PC-3 (cell line): ENCODE results near the gene RALGPS1. TPM values are rescaled to one million over a fixed set of nuclear protein-coding genes. Genes with fewer than 3 reads are reported as not detected.

ENCODE experiments used
- ATAC-seq: fragments of 200-7000 bp; cut with Tn5 transposase; 2 replicates; pipeline ENCODE4 v1.9.1; 2020; ENCODE audit warnings: mild to moderate bottlenecking, moderate library complexity
- BruUV-seq: library from RNA; stranded (reverse); fragments of 400-500 nt; replicated peaks from 2 replicates; lab custom pipeline; 2021; lab: Mats Ljungman, UMichigan
- CTCF ChIA-PET: fragments of 300-600 bp; sonication (Branson Sonifier 250); formaldehyde crosslinking; loops from one replicate; lab custom pipeline; 2022; ENCODE audit warnings: antibody characterized with exemption; lab: Charles Lee
- POLR2A ChIA-PET: fragments of 300-600 bp; sonication (Branson Sonifier 250); formaldehyde crosslinking; loops from one replicate; lab custom pipeline; 2022; ENCODE audit warnings: antibody characterized with exemption; ENCODE audit not compliant: unreplicated experiment; lab: Charles Lee
- DNase-seq: peaks from one replicate; pipeline ENCODE4 v3.0.0-alpha.2; 2015
- H2AFZ ChIP-seq: fragments of 300-600 bp; sonication (generic); 2 replicates; pipeline ENCODE4 v1.6.0; 2016; ENCODE audit warnings: antibody characterized with exemption, low read length
- H3F3A ChIP-seq: fragments of 300-600 bp; sonication (generic); one replicate; pipeline ENCODE4 v1.6.0; 2017; ENCODE audit warnings: antibody characterized with exemption, low read length, control low read depth, mild to moderate bottlenecking; ENCODE audit not compliant: unreplicated experiment
- H3K27ac ChIP-seq: fragments of 300-600 bp; sonication (generic); 2 replicates; pipeline ENCODE4 v1.5.1; 2016; ENCODE audit warnings: mild to moderate bottlenecking, low read length
- H3K27me3 ChIP-seq: fragments of 300-600 bp; sonication (generic); 2 replicates; pipeline ENCODE4 v1.6.1; 2016; ENCODE audit warnings: low read length, mixed read lengths
- H3K36me3 ChIP-seq: fragments of 300-600 bp; sonication (generic); 2 replicates; pipeline ENCODE4 v1.6.1; 2016; ENCODE audit warnings: low read depth, mixed run types, low read length, mixed read lengths
- H3K4me1 ChIP-seq: fragments of 300-600 bp; sonication (generic); 2 replicates; pipeline ENCODE4 v1.5.1; 2016; ENCODE audit warnings: low read length; ENCODE audit not compliant: insufficient read depth
- H3K4me2 ChIP-seq: fragments of 300-600 bp; sonication (generic); 2 replicates; pipeline ENCODE4 v1.6.0; 2016; ENCODE audit warnings: low read length
- H3K4me3 ChIP-seq: fragments of 300-600 bp; sonication (generic); 2 replicates; pipeline ENCODE4 v1.5.1; 2016; ENCODE audit warnings: mild to moderate bottlenecking, low read length, mixed read lengths
- H3K79me2 ChIP-seq: fragments of 300-600 bp; sonication (generic); 2 replicates; pipeline ENCODE4 v1.6.1; 2017; ENCODE audit warnings: low read length, mixed read lengths
- H3K9ac ChIP-seq: fragments of 300-600 bp; sonication (generic); 2 replicates; pipeline ENCODE4 v1.6.0; 2016; ENCODE audit warnings: mild to moderate bottlenecking, low read length
- H3K9me2 ChIP-seq: fragments of 300-600 bp; sonication (generic); replicated peaks from 2 replicates; pipeline ENCODE4 v1.6.1; 2016; ENCODE audit warnings: mixed run types, low read length, mixed read lengths
- H3K9me3 ChIP-seq: fragments of 300-600 bp; sonication (generic); 2 replicates; pipeline ENCODE4 v1.6.1; 2016; ENCODE audit warnings: low read length, mixed read lengths
- H4K20me1 ChIP-seq: fragments of 300-600 bp; sonication (generic); 2 replicates; pipeline ENCODE4 v1.6.1; 2016; ENCODE audit warnings: low read length, mixed read lengths
- EZH2 ChIP-seq: fragments of 300-600 bp; sonication (generic); IDR thresholded peaks from one replicate; pipeline ENCODE4 v1.6.1; 2017; ENCODE audit warnings: antibody characterized with exemption, mild to moderate bottlenecking, low read length; ENCODE audit not compliant: unreplicated experiment
- EZH2phosphoT487 ChIP-seq: fragments of 300-600 bp; sonication (generic); IDR thresholded peaks from 2 replicates; pipeline ENCODE4 v1.6.1; 2018; ENCODE audit warnings: mild to moderate bottlenecking, antibody characterized with exemption, low read length, borderline replicate concordance
- intact Hi-C: fragments of 100-400 bp; cut with micrococcal nuclease; formaldehyde crosslinking; loops from 2 replicates; pipeline ENCODE4 v1.9.0; 2023
- total RNA-seq: library from RNA; depleted of rRNA; stranded (reverse); fragments of >200 nt; gene quantifications from 2 replicates; pipeline ENCODE4 v1.2.3, GENCODE V29; 2014
- TF ChIP-seq, protein P1 (sequence below): fragments of 300-600 bp; sonication (generic); conservative IDR thresholded peaks from 2 replicates; pipeline ENCODE4 v1.5.1; 2017; ENCODE audit warnings: antibody characterized with exemption, low read depth, mild to moderate bottlenecking, low read length

Gene RALGPS1
- total RNA-seq, 1 experiment from 2014 or later = 10.2 TPM

DNA sequence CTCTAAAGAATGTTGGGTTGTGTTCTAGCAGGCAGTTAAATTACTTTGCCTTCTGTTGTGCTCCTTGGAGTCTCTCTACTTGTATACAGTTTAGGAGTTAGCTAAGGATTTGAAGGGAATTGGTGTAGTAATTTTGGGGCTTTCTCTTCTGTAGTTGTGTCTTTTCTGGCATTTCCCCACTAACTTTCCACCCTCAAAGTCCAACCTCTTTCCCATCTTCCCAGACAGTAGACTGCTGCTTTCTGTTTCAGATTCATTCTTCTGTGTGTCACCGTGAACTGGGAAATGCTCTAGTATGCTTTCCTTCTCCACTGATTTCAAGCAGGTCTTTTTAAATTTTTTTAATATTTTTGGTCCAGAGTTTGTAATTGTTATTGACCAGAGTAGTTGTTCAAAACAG lies 212.4 kb downstream of the RALGPS1 start:
- H3K79me2 ChIP-seq = no peaks in the 10 kb centered on the region
- ATAC-seq = no peak
- H3K4me1 ChIP-seq = peaks cover 16% of the 10 kb centered on the region
- H3K4me3 ChIP-seq = no peak overlapping the region
- ChIA-PET CTCF (no interaction called here), POLR2A (no interaction called here)
- H4K20me1 ChIP-seq = no peaks in the 10 kb centered on the region
- no peaks in the 10 kb centered on the region for H3K9me3 ChIP-seq
- H3K9me2 ChIP-seq = no peaks in the 10 kb centered on the region
- no TSS peak for BruUV-seq
- intact Hi-C loops = no loop called here
- no peaks in the 10 kb centered on the region for H3K27me3 ChIP-seq
- H3K36me3 ChIP-seq = no peaks in the 10 kb centered on the region
- H3K9ac ChIP-seq = no peak overlapping the region
- H3K27ac ChIP-seq = no peak overlapping the region
- H2AFZ ChIP-seq = no peak overlapping the region
- no peak for TF ChIP-seq EZH2
- no peak for TF ChIP-seq EZH2phosphoT487
- TF ChIP-seq, protein P1, sequence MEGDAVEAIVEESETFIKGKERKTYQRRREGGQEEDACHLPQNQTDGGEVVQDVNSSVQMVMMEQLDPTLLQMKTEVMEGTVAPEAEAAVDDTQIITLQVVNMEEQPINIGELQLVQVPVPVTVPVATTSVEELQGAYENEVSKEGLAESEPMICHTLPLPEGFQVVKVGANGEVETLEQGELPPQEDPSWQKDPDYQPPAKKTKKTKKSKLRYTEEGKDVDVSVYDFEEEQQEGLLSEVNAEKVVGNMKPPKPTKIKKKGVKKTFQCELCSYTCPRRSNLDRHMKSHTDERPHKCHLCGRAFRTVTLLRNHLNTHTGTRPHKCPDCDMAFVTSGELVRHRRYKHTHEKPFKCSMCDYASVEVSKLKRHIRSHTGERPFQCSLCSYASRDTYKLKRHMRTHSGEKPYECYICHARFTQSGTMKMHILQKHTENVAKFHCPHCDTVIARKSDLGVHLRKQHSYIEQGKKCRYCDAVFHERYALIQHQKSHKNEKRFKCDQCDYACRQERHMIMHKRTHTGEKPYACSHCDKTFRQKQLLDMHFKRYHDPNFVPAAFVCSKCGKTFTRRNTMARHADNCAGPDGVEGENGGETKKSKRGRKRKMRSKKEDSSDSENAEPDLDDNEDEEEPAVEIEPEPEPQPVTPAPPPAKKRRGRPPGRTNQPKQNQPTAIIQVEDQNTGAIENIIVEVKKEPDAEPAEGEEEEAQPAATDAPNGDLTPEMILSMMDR = no peak
- no peak overlapping the region for H3K4me2 ChIP-seq
- no peaks in the 10 kb centered on the region for H3F3A ChIP-seq
- no peak for DNase-seq

DNA sequence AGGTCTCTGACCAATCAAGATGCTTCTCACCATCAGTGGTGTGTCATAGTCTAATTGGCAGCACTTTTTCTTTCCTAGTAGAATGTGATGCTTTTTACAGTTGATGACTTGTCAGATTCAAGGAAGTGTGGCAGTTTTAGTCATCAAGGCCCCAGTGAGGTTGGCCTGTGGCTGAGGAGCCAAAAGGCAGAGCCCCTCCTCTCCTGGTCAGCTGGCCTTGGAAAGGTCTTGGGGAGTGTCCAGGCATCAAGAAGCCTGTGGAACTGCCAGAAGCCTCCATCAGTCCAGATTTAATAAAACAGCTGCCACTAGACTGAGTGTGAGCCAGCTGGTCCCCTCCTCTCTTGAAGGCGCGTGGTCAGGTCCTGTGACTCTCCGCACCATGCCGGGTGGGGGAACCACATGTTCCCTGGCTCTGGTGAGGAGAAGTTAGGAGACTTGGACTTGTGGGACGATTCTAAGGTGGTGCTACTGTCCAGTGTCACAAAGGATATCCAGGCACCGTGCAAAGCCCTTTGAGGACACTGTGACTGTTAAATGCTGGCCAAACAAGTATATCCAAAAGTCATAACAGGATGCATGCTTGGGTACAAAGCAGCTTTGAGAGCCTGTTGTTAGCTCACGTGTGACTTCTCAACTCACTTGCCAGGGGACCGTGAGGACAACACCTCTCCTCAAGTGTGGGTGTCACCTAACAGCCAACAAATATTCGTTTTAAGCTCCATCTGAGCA lies 213.9 kb downstream of the RALGPS1 start:
- Histone ChIP-seq H3K36me3 (no peaks in the 10 kb centered on the region), H4K20me1 (no peaks in the 10 kb centered on the region), H3F3A (no peaks in the 10 kb centered on the region), H3K79me2 (no peaks in the 10 kb centered on the region), H3K27me3 (no peaks in the 10 kb centered on the region), H2AFZ (no peak overlapping the region), H3K9me2 (no peaks in the 10 kb centered on the region), H3K4me2 (no peak overlapping the region), H3K27ac (no peak overlapping the region), H3K9ac (no peak overlapping the region), H3K4me1 (peaks cover 21% of the 10 kb centered on the region), H3K9me3 (no peaks in the 10 kb centered on the region), H3K4me3 (no peak overlapping the region)
- BruUV-seq = no TSS peak
- ChIA-PET POLR2A (no interaction called here), CTCF (no interaction called here)
- no peak for ATAC-seq
- TF ChIP-seq EZH2 (no peak), EZH2phosphoT487 (no peak)
- TF ChIP-seq, protein P1 = no peak
- DNase-seq = peak; percentile 21
- intact Hi-C loops = no loop called here

DNA sequence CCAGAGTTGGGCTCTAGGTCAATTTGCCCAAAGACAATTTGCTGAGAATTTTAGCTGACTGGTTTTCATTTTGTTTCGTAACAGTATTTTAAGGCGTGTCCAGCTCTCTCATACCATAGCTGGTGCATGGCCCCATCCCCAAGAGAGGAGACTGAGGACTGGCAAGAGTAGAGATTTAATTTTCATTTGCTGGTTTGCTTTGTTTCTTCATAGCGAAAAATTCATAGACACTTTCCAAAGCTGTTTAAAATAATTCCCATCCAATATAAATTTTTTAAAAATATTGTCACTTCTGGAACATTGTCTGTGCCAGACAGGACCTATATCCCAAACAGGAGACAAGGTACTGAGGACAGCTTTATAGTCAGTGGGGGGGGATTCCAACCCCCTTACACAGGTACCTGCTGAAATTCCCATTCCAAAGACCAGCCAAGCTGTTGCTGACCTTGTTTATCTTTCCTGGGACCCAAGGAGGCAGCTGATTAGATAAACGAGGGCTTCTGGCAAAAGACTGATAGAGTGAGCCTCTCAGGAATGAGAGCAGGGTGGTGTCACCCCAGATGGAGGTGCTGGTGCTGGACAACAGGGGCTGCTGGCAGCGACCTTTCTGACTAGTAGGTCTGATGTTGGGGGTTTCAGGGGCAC lies 214.6 kb downstream of the RALGPS1 start:
- Histone ChIP-seq H3K9me2 (no peaks in the 10 kb centered on the region), H3K9me3 (no peaks in the 10 kb centered on the region), H3K27ac (no peak overlapping the region), H3K36me3 (no peaks in the 10 kb centered on the region), H3F3A (no peaks in the 10 kb centered on the region), H3K79me2 (no peaks in the 10 kb centered on the region), H4K20me1 (no peaks in the 10 kb centered on the region), H2AFZ (no peak overlapping the region), H3K4me1 (peaks cover 21% of the 10 kb centered on the region), H3K4me2 (no peak overlapping the region), H3K9ac (no peak overlapping the region), H3K27me3 (no peaks in the 10 kb centered on the region), H3K4me3 (no peak overlapping the region)
- TF ChIP-seq, protein P1 = no peak
- TF ChIP-seq EZH2 (no peak), EZH2phosphoT487 (no peak)
- no TSS peak for BruUV-seq
- intact Hi-C loops = no loop called here
- CTCF ChIA-PET = no interaction called here
- no peak for DNase-seq
- ATAC-seq = no peak
- POLR2A ChIA-PET = no interaction called here
